Activated naive CD8-positive, alpha-beta T cell treated with anti-CD3 and anti-CD28 coated beads for 36 hours (primary cell): ENCODE data around the gene HAAO. TPM values are rescaled to one million over a fixed set of nuclear protein-coding genes. Genes with fewer than 3 reads are reported as not detected.

Experiments used
- DNase-seq: peaks from one replicate; pipeline ENCODE4 v3.0.0; 2021
- H3K27ac Mint-ChIP-seq: one replicate; pipeline ENCODE4 v1.8.0; 2022; ENCODE audit warnings: mild to moderate bottlenecking, moderate library complexity, mixed read lengths
- H3K27me3 Mint-ChIP-seq: one replicate; pipeline ENCODE4 v1.8.0; 2022; ENCODE audit warnings: mild to moderate bottlenecking, mixed read lengths
- H3K36me3 Mint-ChIP-seq: one replicate; pipeline ENCODE4 v1.8.0; 2021; ENCODE audit warnings: mild to moderate bottlenecking, mixed read lengths
- H3K4me1 Mint-ChIP-seq: one replicate; pipeline ENCODE4 v1.8.0; 2021; ENCODE audit warnings: mixed read lengths
- H3K4me3 Mint-ChIP-seq: one replicate; pipeline ENCODE4 v1.8.0; 2022; ENCODE audit warnings: mild to moderate bottlenecking, moderate library complexity, mixed read lengths
- H3K9me3 Mint-ChIP-seq: one replicate; pipeline ENCODE4 v1.8.0; 2022; ENCODE audit warnings: mixed read lengths
- total RNA-seq, 2 experiments: library from RNA; stranded (reverse); gene quantifications; one replicate each; pipeline ENCODE4 v1.2.3, GENCODE V29; 2021

HAAO gene
- total RNA-seq, 2 experiments from 2014 or later = 0.33 to 1.1 TPM

DNA sequence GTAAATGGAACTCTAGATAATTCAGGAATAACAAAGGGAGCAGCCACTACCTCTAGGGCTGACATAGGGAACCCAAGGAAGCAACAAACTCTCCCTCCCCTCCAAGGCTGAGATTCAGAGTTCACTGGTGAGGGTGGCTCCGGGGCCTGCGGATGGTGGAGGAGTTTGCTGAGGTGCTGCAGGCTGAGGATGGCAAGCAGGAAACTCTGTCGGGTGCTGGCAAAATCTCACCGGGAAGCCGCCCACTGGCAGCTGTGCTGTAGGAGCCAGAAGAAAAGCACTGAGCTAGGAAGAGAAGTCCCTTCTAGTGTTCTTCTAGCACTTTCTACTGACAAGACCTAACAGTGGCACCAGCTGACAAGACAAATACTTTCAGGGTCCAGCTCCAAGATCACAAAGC is 12.5 kb upstream of the HAAO start:
- no peak for DNase-seq
- Mint-ChIP-seq H3K9me3 (no peaks in the 10 kb centered on the region), H3K4me3 (no peak overlapping the region), H3K27me3 (no peaks in the 10 kb centered on the region), H3K27ac (no peak overlapping the region), H3K36me3 (no peaks in the 10 kb centered on the region), H3K4me1 (peaks cover 22% of the 10 kb centered on the region)

DNA sequence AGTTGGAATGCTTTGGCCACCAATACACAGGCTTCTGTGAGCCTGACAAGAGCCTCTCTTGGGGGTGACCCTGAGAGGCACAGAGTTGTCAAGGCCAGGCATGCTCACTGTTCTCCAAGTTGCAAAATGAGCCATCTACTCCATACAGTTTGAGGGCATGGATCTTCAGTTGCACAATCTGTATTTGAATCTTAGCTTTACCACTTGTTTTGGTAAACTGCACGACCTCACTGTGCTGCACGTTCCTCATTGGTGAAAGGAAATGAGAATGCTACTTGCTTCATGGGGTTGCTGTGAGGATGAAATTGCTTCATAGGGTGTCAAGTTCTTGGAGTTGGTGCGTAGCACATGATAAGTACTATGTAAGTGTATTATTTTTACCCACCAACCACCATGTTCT is 12.0 kb upstream of the HAAO start:
- H3K4me1 Mint-ChIP-seq = peaks cover 22% of the 10 kb centered on the region
- no peak overlapping the region for H3K27ac Mint-ChIP-seq
- no peaks in the 10 kb centered on the region for H3K27me3 Mint-ChIP-seq
- no peak overlapping the region for H3K4me3 Mint-ChIP-seq
- no peak for DNase-seq
- H3K9me3 Mint-ChIP-seq = no peaks in the 10 kb centered on the region
- no peaks in the 10 kb centered on the region for H3K36me3 Mint-ChIP-seq

DNA sequence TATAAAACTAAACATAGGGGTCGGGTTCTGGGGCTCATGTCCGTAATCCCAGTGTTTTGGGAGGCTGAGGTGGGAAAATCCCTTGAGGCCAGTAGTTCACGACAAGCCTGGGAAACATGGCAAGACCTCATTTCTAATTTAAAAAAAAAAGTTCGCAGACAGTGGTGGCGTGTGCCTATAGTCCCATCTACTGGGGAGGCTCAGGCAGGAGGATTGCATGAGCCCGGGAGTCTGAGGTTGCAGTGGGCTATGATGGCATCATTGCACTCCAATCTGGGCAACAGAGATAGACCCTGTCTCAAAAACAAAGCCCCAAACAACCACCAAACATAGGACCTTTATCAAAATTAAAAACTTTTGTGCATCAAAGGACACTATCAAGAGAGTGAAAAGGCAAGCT is 9.8 kb upstream of the HAAO start:
- Mint-ChIP-seq H3K36me3 (no peaks in the 10 kb centered on the region), H3K9me3 (no peaks in the 10 kb centered on the region), H3K27me3 (no peaks in the 10 kb centered on the region), H3K4me1 (peaks cover 17% of the 10 kb centered on the region), H3K4me3 (no peak overlapping the region), H3K27ac (no peak overlapping the region)
- DNase-seq = no peak

DNA sequence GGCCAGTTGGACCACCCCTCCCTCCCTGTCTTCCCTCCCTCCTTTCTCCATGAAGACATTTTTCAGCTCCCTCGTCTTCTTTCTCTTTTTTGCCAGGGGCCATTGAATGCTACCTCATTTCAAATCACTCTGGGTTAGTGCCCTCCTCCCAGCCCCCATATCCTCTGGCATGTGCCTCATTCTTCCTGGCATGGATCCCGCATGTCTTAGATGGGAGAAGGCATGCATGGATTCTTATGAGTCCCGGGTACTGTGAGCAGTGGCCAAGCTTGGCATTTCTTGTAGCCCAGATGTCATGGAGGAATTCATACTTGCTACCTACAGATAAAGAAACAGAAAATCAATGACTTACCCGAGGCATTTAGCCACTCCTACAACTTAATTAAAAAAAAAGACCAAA is 9.0 kb upstream of the HAAO start:
- Mint-ChIP-seq H3K9me3 (no peaks in the 10 kb centered on the region), H3K27me3 (no peaks in the 10 kb centered on the region), H3K27ac (no peak overlapping the region), H3K4me1 (peaks cover 22% of the 10 kb centered on the region), H3K4me3 (no peak overlapping the region), H3K36me3 (no peaks in the 10 kb centered on the region)
- DNase-seq = no peak

DNA sequence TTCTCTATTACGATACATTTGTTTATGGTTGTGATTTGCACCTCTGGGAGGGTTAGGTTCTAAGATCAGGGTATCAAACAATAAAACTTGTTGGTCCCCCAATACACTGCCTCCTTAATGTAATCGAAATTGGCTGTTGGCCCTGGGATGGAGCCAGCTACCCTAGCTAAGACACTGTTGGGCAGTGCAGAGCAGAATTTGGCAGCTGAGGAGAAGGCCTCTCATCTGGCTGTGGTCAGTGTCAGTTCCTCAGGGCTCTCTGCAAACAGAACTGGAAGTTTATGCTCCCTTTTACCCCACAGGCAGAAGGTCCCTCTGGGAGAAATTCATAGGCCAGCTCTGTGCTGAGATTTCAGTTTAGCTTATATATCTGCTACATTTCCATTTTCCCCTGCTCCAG is 8.6 kb upstream of the HAAO start:
- Mint-ChIP-seq H3K4me3 (no peak overlapping the region), H3K27ac (no peak overlapping the region), H3K27me3 (no peaks in the 10 kb centered on the region), H3K36me3 (no peaks in the 10 kb centered on the region), H3K9me3 (no peaks in the 10 kb centered on the region), H3K4me1 (peaks cover 25% of the 10 kb centered on the region)
- no peak for DNase-seq

DNA sequence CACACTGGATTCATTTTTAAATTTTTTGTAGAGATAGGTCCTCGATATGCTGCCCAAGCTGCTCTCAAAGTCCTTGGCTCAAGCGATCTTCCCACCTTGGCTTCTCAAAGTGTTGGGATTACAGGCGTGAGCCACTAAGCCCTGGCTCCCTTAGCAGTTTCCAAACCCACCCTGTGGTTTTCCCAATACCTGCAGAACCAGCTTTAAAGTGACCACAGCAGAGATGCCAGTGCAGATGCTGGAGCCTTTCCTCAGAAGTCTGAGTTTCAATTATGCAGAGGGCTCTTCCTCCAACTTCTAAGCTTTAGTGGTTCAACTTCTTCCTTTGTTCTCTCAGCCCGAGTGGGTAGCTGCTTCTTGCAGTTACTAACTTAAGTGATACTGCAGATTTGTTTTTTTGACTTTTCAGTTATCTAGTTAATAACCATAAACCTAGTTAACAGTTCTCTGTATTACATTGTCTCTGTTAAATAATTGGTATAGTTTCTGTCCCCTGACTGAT is 8.1 kb upstream of the HAAO start:
- Mint-ChIP-seq H3K4me1 (peaks cover 30% of the 10 kb centered on the region), H3K27me3 (no peaks in the 10 kb centered on the region), H3K27ac (no peak overlapping the region), H3K4me3 (no peak overlapping the region), H3K9me3 (no peaks in the 10 kb centered on the region), H3K36me3 (no peaks in the 10 kb centered on the region)
- no peak for DNase-seq

DNA sequence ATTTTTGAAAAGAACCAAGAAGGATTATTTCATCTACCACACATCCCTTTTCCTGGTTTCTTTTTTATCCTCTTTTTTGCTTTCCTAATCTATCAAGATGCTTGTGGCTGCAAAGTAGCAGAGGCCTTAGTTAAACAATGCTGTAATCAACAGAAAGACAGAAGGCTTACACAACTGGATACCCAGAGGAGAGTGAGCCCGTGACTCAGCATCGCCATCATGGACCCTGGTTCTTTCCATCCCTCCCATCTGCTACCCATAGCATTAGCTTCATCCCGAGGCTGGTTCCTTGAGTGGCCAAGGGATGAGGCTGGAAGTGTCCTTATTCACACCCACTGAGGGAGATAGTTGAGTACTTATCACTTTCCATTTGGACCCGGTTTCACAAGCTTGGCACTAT is 7.5 kb upstream of the HAAO start:
- no peak for DNase-seq
- no peaks in the 10 kb centered on the region for H3K36me3 Mint-ChIP-seq
- H3K27me3 Mint-ChIP-seq = no peaks in the 10 kb centered on the region
- no peaks in the 10 kb centered on the region for H3K9me3 Mint-ChIP-seq
- H3K4me3 Mint-ChIP-seq = no peak overlapping the region
- no peak overlapping the region for H3K27ac Mint-ChIP-seq
- H3K4me1 Mint-ChIP-seq = peaks cover 30% of the 10 kb centered on the region

DNA sequence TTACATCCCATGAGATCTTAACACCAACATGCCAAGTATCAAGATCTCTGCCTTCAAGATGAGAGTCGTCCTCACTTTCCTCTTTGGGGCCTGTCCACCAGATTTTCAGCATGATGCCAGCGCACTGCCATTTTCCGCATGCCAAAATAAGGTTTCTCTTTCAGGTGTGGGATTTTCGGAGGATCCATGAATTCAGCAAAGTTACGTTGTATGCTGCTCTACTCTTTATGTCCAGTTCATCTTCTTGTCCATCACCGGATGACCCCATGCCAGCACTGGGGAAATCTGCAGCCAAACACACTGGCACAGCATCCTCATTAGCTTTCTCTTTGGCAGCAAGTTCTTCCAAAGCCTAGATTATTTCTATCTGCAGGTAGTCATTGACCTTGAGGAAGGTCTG is 4.9 kb upstream of the HAAO start:
- no peaks in the 10 kb centered on the region for H3K9me3 Mint-ChIP-seq
- H3K27ac Mint-ChIP-seq = no peak overlapping the region
- H3K27me3 Mint-ChIP-seq = peaks cover 7% of the 10 kb centered on the region
- no peak for DNase-seq
- no peak overlapping the region for H3K4me3 Mint-ChIP-seq
- H3K4me1 Mint-ChIP-seq = peaks cover 39% of the 10 kb centered on the region
- no peaks in the 10 kb centered on the region for H3K36me3 Mint-ChIP-seq

DNA sequence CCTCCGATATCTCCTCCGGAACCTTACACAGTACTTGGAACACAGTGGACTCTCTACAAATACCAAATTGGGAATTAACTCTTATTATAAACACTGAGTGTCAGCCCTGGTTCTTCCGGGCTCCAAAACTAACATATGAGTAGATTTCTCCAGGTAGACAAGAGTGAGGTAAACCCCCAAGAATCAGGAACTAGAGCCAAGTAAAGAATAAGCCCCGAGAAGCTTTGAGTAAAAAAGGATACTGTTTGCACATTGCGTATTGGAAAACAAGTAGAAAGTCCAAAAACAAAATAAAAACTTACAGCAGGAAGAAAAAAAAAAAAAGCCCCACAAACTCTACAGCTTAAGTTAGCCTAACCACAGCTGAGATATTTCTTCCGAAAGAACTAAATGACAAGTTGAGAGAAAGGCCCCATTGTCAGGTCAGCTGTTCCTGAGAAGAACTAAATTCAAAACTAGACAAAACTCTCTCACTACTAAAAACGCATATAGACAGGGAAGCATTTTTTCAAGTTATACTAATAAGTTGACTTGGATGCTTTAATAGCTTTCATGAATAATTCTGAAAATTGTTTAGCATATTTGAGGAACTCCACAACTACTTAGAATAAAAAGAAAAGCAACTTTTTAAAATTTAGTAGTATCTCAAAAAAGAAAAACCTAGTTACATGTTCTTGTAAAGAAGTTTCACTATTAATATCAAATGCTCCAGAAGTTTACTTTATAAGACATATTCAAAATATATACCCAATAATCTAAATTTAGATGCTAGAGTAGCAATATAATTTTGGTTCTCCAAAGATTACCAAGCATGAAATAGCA is 4.3 kb upstream of the HAAO start:
- Mint-ChIP-seq H3K36me3 (no peaks in the 10 kb centered on the region), H3K4me3 (no peak overlapping the region), H3K27ac (no peak overlapping the region)

DNA sequence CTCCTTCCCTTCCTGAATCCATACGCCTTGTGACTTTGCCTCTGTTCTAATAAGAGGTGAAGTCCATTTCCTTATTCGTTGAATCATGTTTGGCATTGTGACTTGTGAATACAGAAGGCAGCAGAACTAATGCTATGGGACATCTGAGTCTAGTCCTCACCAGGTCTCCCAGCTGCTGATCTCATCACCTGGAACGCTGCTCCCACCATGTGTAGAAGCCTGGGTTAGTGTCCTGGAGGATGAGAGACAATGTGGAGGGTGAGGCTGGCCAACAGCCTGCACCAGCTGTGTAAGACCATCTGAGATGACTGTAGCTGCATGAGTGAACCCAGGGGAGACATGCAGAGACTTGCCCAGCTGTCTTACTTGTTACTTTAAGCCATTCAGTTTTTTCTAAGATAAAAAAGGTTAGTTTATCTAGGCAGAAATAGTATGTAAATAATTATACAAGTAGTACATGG is 3.5 kb upstream of the HAAO start:
- H3K4me1 Mint-ChIP-seq = peaks cover 43% of the 10 kb centered on the region
- no peaks in the 10 kb centered on the region for H3K9me3 Mint-ChIP-seq
- H3K27ac Mint-ChIP-seq = peak overlapping the region; percentile 9
- peaks cover 3% of the 10 kb centered on the region for H3K36me3 Mint-ChIP-seq
- H3K4me3 Mint-ChIP-seq = no peak overlapping the region
- DNase-seq = no peak
- peaks cover 21% of the 10 kb centered on the region for H3K27me3 Mint-ChIP-seq

More for the DNA sequence above, 4.3 kb upstream of the HAAO start:
- Mint-ChIP-seq H3K9me3 (no peaks in the 10 kb centered on the region), H3K27me3 (peaks cover 13% of the 10 kb centered on the region), H3K4me1 (peaks cover 44% of the 10 kb centered on the region)
- DNase-seq = no peak

DNA sequence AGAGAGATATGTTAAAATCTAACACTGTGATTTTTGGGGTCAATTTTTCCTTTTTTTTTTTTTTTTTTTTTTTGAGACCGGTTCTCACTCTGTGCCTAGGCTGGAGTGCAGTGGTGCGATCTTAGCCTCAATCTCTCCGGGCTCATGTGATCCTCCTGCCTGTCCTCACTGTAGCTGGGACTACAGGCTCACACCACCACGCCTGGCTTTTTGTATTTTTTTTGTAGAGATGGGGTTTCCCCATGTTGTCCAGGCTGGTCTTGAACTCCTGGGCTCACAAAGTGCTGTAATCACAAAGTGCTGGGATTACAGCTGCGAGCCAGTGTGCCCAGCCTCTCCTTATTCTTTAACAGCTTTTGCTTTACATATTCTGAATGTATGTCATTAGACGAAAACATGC is 2.9 kb upstream of the HAAO start:
- Mint-ChIP-seq H3K4me1 (peaks cover 37% of the 10 kb centered on the region), H3K27ac (no peak overlapping the region), H3K36me3 (peaks cover 3% of the 10 kb centered on the region), H3K9me3 (no peaks in the 10 kb centered on the region), H3K4me3 (no peak overlapping the region), H3K27me3 (peaks cover 25% of the 10 kb centered on the region)
- DNase-seq = no peak

DNA sequence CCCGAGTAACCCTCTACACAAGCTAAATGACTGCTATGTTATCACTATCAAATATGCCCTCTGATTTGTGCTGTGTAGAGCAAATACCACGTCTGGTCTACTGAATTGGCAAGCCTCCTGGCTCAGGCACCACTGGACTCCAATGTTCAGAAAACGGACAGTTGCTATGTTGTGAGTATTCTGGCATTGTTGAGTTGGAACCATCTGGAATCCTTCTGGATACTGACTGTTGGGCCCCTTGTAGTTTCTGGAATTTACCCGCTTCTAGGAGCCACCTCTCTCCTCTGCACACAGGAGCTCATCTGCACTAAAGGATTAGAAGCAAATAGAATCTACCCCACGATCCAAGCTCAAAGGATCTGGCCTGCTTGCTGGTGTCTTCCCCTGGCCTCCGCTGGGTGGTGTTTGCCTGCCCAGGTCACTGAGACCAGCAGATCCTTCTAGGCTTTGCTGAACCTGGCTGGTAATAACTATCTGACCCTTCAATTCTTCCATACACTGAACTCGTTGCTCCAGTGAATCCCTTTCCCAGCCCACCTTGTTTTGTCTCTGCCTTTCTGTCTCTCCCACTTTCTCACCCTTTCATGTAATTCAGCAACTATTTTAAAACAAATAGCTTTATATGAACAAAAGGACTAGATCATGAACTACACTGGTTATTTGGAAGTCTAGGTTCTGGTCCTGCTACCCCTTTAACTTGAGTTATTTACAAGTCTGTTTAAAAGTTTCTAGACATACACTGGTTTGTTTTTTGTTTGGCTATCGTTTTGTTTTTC is 2.1 kb upstream of the HAAO start:
- Mint-ChIP-seq H3K36me3 (peaks cover 3% of the 10 kb centered on the region), H3K9me3 (no peaks in the 10 kb centered on the region), H3K4me3 (no peak overlapping the region), H3K27ac (no peak overlapping the region), H3K27me3 (peaks cover 32% of the 10 kb centered on the region), H3K4me1 (peaks cover 33% of the 10 kb centered on the region)
- DNase-seq = no peak

DNA sequence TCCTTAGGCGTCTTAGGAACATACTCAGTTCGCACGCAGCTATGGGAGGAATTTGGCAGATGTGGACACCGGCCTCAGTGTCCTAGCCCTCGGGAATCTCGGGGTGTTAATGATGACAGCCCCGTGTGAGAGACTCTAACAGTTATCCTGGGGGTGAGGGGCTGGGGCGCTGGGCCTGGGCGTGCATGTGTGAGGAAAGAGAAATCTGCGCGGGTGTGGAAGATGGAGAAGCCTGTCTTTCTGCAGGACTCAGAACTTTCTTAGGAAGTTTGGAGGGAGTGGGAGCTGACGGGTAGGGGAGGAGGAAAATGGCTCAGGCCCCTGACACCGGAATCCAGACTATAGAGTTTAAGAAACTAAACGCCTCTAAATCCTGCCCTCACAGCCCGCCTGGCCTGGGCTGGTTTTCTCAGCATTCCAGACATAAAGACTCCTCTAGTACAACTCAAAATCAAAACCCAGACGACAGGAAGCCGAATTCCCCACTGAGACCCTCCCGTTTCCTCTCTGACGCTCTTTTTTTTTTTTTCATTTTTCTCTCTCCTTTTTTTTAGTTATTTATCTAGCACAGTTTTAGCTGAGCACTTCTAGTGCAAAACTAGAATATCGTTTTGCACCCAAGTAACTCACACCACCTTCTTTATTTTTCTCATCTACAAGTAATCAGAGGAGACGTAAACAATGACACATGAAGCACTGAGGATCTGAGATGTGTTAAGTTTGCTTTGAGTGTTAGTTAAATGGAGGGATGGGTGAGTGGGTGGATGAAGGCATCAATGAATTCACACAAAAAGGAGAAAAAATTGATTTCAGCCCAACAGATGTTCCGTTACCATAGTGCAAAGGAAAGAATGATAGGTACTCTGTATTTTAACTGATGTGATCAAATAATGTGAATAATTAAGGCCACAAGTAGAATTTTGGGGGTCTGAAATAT is 1.2 kb upstream of the HAAO start:
- peaks cover 36% of the 10 kb centered on the region for H3K27me3 Mint-ChIP-seq
- no peak for DNase-seq
- H3K36me3 Mint-ChIP-seq = peaks cover 3% of the 10 kb centered on the region
- no peaks in the 10 kb centered on the region for H3K9me3 Mint-ChIP-seq
- H3K27ac Mint-ChIP-seq = no peak overlapping the region
- peaks cover 33% of the 10 kb centered on the region for H3K4me1 Mint-ChIP-seq
- peak overlapping the region; percentile 18 for H3K4me3 Mint-ChIP-seq

DNA sequence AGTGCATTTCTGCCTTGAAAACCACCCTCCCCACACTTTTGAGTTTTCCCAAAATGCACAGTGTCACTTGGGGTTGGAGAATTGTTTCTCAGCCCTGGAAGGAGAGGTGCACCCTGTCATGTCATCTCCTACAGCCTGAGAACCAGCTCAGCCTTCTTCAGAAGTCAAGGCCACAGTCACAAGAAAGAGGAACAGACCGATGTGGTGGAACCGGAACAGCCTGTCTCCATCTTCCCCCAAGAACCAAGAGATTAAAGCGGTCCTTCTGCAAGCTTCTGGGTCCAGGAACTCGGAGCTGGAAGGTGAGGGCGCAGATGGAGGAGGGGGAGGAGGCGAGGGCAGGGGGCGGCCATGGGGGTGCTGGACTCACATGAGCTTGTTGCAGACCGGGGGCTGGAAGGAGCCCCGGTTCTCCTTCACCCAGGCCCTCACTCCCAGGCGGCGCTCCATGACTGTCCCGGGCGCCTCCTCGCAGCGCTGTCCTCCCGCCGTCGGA is 248 bp downstream of the HAAO start:
- DNase-seq = peak; percentile 18
- Mint-ChIP-seq H3K4me1 (peaks cover 36% of the 10 kb centered on the region), H3K27me3 (peaks cover 40% of the 10 kb centered on the region), H3K9me3 (no peaks in the 10 kb centered on the region), H3K36me3 (peaks cover 3% of the 10 kb centered on the region), H3K27ac (peak overlapping the region; percentile 5), H3K4me3 (peak overlapping the region; percentile 76)
